ENCODE results near the gene HIPK2.
"Not testable (repeated sequence)": the region's sequence is repeated elsewhere in the genome, so short reads cannot be mapped to it uniquely, and the experiment has no call there.

The HIPK2 gene

GRCh38 chr7:139562491-139562890, 215.3 kb downstream of the HIPK2 start:
- in situ Hi-C loops (cut with HindIII; ENCODE audit: low pct_ligation_motif_present, low sequenced_read_pairs): no loop called here
- TF ChIP-seq CTCF (IDR thresholded peaks at IDR 0.05; ENCODE audit: low read depth, low read length, missing control alignments): no peak
- H3K27ac ChIP-seq: no peak overlapping the region
- H3K4me3 ChIP-seq (ENCODE audit: low read depth, low read length): no peak overlapping the region
- no peaks in the 10 kb centered on the region for H3K36me3 ChIP-seq (replicated peaks)
- H3K27me3 ChIP-seq (replicated peaks): no peaks in the 10 kb centered on the region
- DNase-seq: no peak

- in situ Hi-C loops (cut with HindIII; ENCODE audit: low pct_ligation_motif_present, low sequenced_read_pairs): no loop called here
- no peak overlapping the region for H3K27ac ChIP-seq
- no peaks in the 10 kb centered on the region for H3K36me3 ChIP-seq (replicated peaks)
- no peak for TF ChIP-seq CTCF (IDR thresholded peaks at IDR 0.05; ENCODE audit: low read depth, low read length, missing control alignments)
- H3K27me3 ChIP-seq (replicated peaks): no peaks in the 10 kb centered on the region
- H3K4me3 ChIP-seq (ENCODE audit: low read depth, low read length): no peak overlapping the region
- no peak for DNase-seq
Measured at GRCh38 chr7:139560678-139561077, 217.1 kb downstream of the HIPK2 start.

- Histone ChIP-seq H3K27me3 (replicated peaks) (no peaks in the 10 kb centered on the region), H3K27ac (no peak overlapping the region), H3K36me3 (replicated peaks) (no peaks in the 10 kb centered on the region), H3K4me3 (ENCODE audit: low read depth, low read length) (no peak overlapping the region)
- DNase-seq: no peak
- TF ChIP-seq CTCF (IDR thresholded peaks at IDR 0.05; ENCODE audit: low read depth, low read length, missing control alignments): no peak
- in situ Hi-C loops (cut with HindIII; ENCODE audit: low pct_ligation_motif_present, low sequenced_read_pairs): no loop called here
Measured at GRCh38 chr7:139560199-139560598, 217.6 kb downstream of the HIPK2 start.

- no peak for TF ChIP-seq CTCF (IDR thresholded peaks at IDR 0.05; ENCODE audit: low read depth, low read length, missing control alignments)
- no peak for DNase-seq
- in situ Hi-C loops (cut with HindIII; ENCODE audit: low pct_ligation_motif_present, low sequenced_read_pairs): no loop called here
- Histone ChIP-seq H3K36me3 (replicated peaks) (no peaks in the 10 kb centered on the region), H3K27ac (no peak overlapping the region), H3K27me3 (replicated peaks) (no peaks in the 10 kb centered on the region), H3K4me3 (ENCODE audit: low read depth, low read length) (no peak overlapping the region)
Measured at GRCh38 chr7:139559364-139560105, 218.3 kb downstream of the HIPK2 start.

GRCh38 chr7:139557857-139558581, 219.8 kb downstream of the HIPK2 start:
- no peak for DNase-seq
- no peaks in the 10 kb centered on the region for H3K27me3 ChIP-seq (replicated peaks)
- no peak overlapping the region for H3K4me3 ChIP-seq (ENCODE audit: low read depth, low read length)
- in situ Hi-C loops (cut with HindIII; ENCODE audit: low pct_ligation_motif_present, low sequenced_read_pairs): no loop called here
- TF ChIP-seq CTCF (IDR thresholded peaks at IDR 0.05; ENCODE audit: low read depth, low read length, missing control alignments): peak; percentile 19
- H3K36me3 ChIP-seq (replicated peaks): no peaks in the 10 kb centered on the region
- no peak overlapping the region for H3K27ac ChIP-seq

- H3K27ac ChIP-seq; in situ Hi-C loops (cut with HindIII; ENCODE audit: low pct_ligation_motif_present, low sequenced_read_pairs); DNase-seq; H3K36me3 ChIP-seq (replicated peaks); H3K27me3 ChIP-seq (replicated peaks); H3K4me3 ChIP-seq (ENCODE audit: low read depth, low read length): not testable (repeated sequence)
Measured at GRCh38 chr7:139553991-139554700, 223.7 kb downstream of the HIPK2 start.
